Choroid plexus epithelial cell (primary cell): ENCODE data around the gene TNFSF15.

Experiments
- DNase-seq: peaks from one replicate; pipeline ENCODE4 v3.0.0-alpha.2; 2010; ENCODE audit warnings: low read depth
- H3K4me3 ChIP-seq: 2 replicates; pipeline ENCODE4 v1.5.1; 2011; ENCODE audit warnings: low read depth, mild to moderate bottlenecking, control low read depth, low read length, moderate library complexity
- TF ChIP-seq, protein P1 (sequence below): conservative IDR thresholded peaks from 2 replicates; pipeline ENCODE4 v1.5.1; 2011; ENCODE audit warnings: low read depth, mild to moderate bottlenecking, control low read depth, inconsistent platforms, low read length, moderate library complexity

TNFSF15 gene

DNA sequence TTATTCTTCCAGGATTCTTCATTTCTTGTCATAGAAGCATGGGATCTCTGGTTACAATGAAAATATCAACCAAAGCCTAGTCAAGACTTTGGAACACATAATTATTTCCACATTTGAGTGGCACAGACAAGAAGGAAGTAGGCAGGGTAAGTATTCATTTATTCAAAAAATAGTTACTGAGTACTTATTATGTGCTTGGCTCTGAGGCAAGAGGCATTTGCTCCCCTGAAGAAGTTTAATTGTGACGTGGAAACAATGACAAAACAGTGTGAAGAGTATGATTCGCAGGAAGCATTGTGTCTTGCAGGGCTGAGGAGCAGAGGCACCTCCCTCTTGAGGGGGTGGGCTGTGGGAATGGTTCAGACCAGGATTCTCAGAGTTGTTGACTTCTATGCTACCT, 45.0 kb upstream of the TNFSF15 start:
- no peak for DNase-seq
- H3K4me3 ChIP-seq: no peak overlapping the region
- TF ChIP-seq, protein P1, sequence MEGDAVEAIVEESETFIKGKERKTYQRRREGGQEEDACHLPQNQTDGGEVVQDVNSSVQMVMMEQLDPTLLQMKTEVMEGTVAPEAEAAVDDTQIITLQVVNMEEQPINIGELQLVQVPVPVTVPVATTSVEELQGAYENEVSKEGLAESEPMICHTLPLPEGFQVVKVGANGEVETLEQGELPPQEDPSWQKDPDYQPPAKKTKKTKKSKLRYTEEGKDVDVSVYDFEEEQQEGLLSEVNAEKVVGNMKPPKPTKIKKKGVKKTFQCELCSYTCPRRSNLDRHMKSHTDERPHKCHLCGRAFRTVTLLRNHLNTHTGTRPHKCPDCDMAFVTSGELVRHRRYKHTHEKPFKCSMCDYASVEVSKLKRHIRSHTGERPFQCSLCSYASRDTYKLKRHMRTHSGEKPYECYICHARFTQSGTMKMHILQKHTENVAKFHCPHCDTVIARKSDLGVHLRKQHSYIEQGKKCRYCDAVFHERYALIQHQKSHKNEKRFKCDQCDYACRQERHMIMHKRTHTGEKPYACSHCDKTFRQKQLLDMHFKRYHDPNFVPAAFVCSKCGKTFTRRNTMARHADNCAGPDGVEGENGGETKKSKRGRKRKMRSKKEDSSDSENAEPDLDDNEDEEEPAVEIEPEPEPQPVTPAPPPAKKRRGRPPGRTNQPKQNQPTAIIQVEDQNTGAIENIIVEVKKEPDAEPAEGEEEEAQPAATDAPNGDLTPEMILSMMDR: no peak

DNA sequence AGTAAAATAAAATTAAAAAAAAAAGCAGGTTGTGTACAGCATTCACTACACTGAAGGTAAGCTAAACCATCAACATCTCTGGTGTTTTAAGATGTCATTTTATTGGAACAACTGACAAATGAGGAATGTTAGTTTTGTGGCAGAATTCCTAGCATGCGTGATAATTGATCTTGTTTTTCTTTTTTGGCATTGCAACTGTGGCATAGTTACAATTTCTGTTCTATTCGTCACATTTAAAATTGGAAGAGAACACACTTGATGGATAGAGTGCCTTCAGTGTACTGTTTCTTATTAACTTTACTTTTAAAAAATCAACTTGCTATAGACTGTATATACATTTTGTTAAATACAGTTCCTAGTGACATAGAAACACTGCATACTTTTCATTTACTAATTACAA, 43.6 kb upstream of the TNFSF15 start:
- no peak overlapping the region for H3K4me3 ChIP-seq
- TF ChIP-seq, protein P1: no peak
- no peak for DNase-seq

DNA sequence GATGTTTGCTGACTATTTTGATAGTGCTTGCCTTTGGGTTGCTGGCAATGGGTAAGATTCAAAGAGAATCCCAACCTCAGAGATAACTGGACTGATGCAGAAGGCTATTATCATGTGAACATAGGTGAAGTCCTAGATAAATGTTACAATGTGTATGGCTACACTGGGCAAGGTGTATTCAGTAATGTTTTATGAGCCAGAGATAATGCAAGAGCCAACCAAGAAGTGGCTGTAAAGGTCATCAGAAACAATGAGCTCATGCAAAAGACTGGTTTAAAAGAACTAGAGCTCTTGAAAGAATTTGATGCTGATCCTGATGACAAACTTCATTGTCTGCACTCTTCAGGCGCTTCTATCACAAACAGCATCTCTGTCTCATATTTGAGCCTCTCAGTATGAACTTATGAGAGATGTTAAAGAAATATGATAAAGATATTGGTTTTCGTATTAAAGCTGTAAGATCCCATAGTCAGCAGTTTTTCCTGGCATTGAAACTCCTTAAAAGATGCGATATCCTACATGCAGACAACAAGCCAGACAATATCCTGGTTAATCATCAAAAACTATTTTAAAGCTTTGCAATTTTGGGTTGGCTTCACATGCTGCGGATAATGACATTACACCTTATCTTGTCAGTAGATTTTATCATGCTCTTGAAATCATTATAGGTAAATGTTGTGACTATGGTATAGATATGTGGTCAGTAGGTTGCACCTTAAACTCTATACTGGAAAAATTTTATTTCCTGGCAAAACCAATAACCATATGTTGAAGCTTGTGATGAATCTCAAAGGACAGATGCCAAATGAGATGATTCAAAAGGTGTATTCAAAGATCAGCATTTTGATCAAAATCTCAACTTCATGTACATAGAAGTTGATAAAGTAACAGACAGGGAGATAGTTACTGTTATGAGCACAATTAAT, 41.9 kb upstream of the TNFSF15 start:
- no peak overlapping the region for H3K4me3 ChIP-seq
- TF ChIP-seq, protein P1: no peak
- DNase-seq: no peak

DNA sequence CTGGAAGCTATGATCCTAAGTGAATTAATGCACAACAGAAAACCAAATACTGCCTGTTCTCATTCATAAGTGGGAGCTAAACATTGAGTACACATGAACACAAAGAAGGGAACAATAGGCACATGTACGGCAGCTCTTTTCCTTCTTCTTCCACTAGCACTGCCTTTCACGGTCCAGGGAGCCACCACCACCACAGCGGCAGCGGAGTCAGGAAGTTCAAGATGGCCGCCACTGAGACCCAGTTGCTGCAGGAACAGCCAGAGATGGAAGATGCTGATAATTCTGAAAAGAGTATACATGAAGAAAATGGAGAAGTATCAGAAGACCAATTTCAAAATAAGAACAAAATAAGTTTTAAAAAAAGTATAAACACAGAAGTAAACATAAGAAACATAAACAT, 39.5 kb upstream of the TNFSF15 start:
- DNase-seq: no peak
- TF ChIP-seq, protein P1: no peak

DNA sequence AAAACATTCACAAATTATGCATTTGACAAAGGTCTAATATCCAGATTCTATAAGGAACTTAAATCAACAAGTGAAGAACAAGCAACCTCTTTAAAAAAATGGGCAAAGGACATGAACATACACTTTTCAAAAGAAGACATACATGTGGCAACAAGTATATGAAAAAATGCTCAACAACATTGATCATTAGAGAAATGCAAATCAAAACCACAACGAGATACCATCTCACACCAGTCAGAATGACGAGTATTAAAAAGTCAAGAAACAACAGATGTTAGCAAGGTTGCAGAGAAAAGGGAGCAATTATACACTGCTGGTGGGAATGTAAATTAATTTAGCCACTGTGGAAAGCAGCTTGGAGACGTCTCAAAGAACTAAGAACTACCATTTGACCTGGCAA, 38.9 kb upstream of the TNFSF15 start:
- no peak for DNase-seq

More for the DNA sequence above, 39.5 kb upstream of the TNFSF15 start:
- no peak overlapping the region for H3K4me3 ChIP-seq

DNA sequence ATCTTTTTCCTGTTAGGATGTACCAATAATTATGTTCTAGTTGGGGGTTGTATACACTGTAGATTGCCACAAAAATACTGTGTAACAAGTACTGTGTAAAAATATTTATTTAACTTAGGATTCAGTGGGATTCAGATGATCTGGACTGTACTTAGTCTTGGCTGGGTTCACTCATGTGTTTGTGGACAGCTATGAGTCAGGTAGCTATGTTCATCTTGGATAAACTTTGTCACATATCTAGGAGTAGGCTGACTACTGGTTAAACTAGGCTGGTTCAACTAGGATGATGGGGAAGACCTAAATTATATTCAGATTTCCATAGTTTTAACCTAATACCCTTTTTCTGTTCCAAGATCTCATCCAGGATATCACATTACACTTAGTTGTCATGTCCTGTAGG, 32.1 kb upstream of the TNFSF15 start:
- no peak for DNase-seq
- TF ChIP-seq, protein P1: no peak
- H3K4me3 ChIP-seq: no peak overlapping the region

More for the DNA sequence above, 38.9 kb upstream of the TNFSF15 start:
- TF ChIP-seq, protein P1: no peak
- no peak overlapping the region for H3K4me3 ChIP-seq

DNA sequence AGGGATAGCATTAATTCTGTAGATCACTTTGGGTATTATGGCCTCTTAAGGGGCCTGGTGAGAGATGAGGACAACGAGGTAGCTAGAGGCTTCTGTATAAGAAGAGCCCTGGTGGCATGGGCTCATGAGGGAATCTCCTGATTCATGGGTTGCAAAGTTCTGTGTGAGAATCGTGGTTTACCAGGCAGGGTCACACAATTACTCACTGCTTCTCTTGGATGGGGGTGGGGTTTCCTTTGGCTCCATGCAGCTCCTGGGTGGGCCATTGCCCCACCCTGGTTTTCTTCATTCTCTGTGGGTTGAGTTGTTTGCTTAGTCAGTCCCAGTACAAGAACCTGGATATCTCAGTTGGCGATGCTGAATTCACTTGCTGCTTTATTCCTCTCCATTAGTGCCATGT, 30.9 kb upstream of the TNFSF15 start:
- no peak overlapping the region for H3K4me3 ChIP-seq
- DNase-seq: no peak
- TF ChIP-seq, protein P1: no peak
